ENCODE data around the gene FAM228B.

GRCh38 chr2:24132543-24132942 lies 9.3 kb downstream of the FAM228B start:
- TF ChIP-seq CTCF (IDR thresholded peaks at IDR 0.05) (no peak), POLR2A (IDR thresholded peaks at IDR 0.05) (no peak), EP300 (IDR thresholded peaks at IDR 0.05) (no peak)
